T-helper 9 cell (primary cell): ENCODE results near the gene DMAC2.
"Not testable (repeated sequence)": the region's sequence is repeated elsewhere in the genome, so short reads cannot be mapped to it uniquely, and the experiment has no call there.

ENCODE experiments used
- DNase-seq: peaks from one replicate; pipeline ENCODE4 v3.0.0-alpha.2; 2020

Gene DMAC2

DNA sequence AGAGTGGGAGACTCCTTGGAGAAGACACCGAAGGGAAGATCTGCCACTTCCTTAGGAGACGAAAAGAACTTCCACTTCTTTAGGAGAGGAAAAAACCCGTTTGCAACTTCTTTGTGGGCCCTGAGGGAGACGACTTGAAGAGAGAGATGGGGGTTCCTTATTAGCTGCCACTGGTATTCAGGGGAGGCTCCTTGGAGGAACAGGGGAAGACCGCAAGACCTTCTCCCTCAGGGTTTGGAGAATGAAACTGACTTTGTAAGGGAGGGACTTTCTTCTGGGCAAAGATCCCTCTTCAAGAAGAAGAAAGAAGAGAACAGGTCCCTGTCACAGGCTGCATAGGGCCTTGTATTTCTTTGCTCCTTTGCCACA lies 41.7 kb downstream of the DMAC2 start:
- DNase-seq = no peak

DNA sequence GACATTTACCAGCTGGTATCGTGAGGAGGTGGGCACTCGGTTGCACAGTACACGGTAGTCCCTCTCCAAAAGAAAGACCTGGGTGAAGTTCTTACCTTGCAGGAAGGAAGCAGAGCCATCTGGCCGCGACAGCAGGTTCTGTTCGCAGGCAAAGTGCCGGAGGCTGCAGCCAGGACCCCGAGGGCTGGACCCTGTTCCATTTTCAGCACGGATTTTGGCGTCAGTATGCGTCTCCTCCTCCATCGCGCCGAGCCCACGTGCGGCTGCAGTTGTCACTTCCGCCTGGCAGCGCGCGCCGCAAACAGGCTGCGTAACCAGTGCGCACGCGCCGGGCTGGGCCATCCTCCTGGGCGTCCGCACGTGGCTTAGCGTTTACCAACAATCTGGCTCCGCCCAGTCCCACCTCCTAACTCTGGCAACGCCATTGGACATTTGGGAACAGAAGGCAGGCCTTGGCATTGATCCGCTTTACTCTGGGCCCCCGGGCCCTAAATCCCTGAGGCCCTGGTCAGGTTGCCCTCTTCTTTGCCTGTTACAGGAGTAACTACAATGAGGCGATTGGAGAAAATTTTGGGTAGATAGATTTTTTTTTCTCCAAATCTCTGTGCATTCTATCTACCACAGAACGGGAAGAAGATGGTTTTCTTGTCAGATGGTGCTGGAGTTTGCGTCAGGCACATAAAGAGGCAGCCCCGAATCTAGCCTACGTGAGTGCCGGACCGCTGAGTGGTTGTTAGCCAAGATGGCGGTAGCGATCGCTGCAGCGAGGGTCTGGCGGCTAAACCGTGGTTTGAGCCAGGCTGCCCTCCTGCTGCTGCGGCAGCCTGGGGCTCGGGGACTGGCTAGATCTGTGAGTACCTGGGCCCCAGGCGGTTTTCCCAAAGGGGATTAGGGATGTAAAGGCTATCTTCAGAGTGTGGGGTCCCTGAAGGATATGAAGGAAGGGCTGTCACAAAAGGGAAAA lies 42.3 kb downstream of the DMAC2 start, which contains the start of the genes BCKDHA and EXOSC5:
Gene BCKDHA (plus strand): TSS at position 733 of the 964 bp plus-strand sequence. CDS start 10 bp downstream, at position 743.
Gene EXOSC5 (minus strand): TSS at position 274 of the 964 bp plus-strand sequence. CDS start 31 bp downstream, at position 243.
- peak; percentile 96 for DNase-seq

- no peak for DNase-seq
These were observed 44.4 kb downstream of the DMAC2 start for GRCh38 chr19:41395355-41395754.

- DNase-seq = no peak
These were observed 46.9 kb downstream of the DMAC2 start for GRCh38 chr19:41392775-41393174.

- DNase-seq = no peak
These were observed 48.1 kb downstream of the DMAC2 start for GRCh38 chr19:41391618-41392017.

GRCh38 chr19:41386442-41386841 lies 53.3 kb downstream of the DMAC2 start:
- no peak for DNase-seq

DNA sequence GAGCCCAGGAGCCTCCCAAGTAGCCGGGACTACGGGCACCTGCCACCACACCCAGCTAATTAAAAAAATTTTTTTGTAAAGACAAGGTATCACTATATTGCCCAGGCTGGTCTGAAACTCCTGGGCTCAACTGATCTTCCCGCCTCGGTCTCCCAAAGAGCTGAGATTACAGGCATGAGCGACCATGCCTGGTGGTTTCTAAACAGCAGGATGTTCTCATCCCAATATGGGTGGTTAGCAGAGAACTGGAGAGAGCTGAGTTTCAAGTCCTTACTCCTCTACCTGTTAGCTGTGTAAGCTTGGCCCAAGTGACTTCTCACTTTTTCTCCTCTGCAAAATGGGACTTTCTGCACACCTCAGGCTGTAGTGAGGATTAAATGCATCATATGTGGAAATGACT lies 55.4 kb downstream of the DMAC2 start:
- no peak for DNase-seq

DNA sequence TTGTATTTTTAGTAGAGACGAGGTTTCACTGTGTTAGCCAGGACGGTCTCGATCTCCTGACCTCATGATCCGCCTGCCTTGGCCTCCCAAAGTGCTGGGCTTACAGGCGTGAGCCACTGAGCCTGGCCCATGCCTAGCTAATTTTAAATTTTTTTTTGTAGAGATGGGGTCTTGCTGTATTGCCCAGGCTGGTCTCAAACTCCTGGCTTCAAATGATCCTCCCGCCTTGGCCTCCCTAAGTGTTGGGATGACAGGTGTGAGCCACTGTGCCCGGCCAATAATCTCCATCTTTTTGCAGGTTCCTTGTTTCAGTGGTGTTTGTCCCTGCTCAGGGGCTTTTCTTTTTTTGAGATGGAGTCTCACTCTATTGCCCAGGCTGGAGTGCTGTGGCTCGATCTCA lies 58.2 kb downstream of the DMAC2 start:
- DNase-seq = not testable (repeated sequence)
